ENCODE measurements around the gene RASSF5.

The RASSF5 gene

GRCh38 chr1:206591226-206591625 lies 83.9 kb downstream of the RASSF5 start:
- H3K27ac ChIP-seq: no peak overlapping the region
- no peaks in the 10 kb centered on the region for H3K27me3 ChIP-seq (replicated peaks)

GRCh38 chr1:206591696-206592095 lies 84.4 kb downstream of the RASSF5 start:
- H3K27ac ChIP-seq: no peak overlapping the region
- TF ChIP-seq CTCF (IDR thresholded peaks at IDR 0.05; ENCODE audit: low read depth, low read length, missing control alignments): no peak
- in situ Hi-C loops (cut with HindIII; ENCODE audit: low pct_ligation_motif_present, low sequenced_read_pairs): loop anchor here (25.0 kb wide), 1 partner anchor 104 kb away; no protein-coding TSS in a partner anchor

More at GRCh38 chr1:206591226-206591625, 83.9 kb downstream of the RASSF5 start:
- peaks cover 23% of the 10 kb centered on the region for H3K36me3 ChIP-seq (replicated peaks)
- TF ChIP-seq CTCF (IDR thresholded peaks at IDR 0.05; ENCODE audit: low read depth, low read length, missing control alignments): no peak
- in situ Hi-C loops (cut with HindIII; ENCODE audit: low pct_ligation_motif_present, low sequenced_read_pairs): loop anchor here (25.0 kb wide), 1 partner anchor 104 kb away; no protein-coding TSS in a partner anchor
- no peak overlapping the region for H3K4me3 ChIP-seq (ENCODE audit: low read depth, low read length)
- no peak for DNase-seq

GRCh38 chr1:206593351-206593925 lies 86.1 kb downstream of the RASSF5 start:
- in situ Hi-C loops (cut with HindIII; ENCODE audit: low pct_ligation_motif_present, low sequenced_read_pairs): loop anchor here (25.0 kb wide), 1 partner anchor 106 kb away; no protein-coding TSS in a partner anchor
- H3K27ac ChIP-seq: no peak overlapping the region
- TF ChIP-seq CTCF (IDR thresholded peaks at IDR 0.05; ENCODE audit: low read depth, low read length, missing control alignments): no peak
- DNase-seq: no peak
- H3K4me3 ChIP-seq (ENCODE audit: low read depth, low read length): no peak overlapping the region
- no peaks in the 10 kb centered on the region for H3K27me3 ChIP-seq (replicated peaks)
- H3K36me3 ChIP-seq (replicated peaks): peaks cover 33% of the 10 kb centered on the region

More at GRCh38 chr1:206591696-206592095, 84.4 kb downstream of the RASSF5 start:
- Histone ChIP-seq H3K27me3 (replicated peaks) (no peaks in the 10 kb centered on the region), H3K4me3 (ENCODE audit: low read depth, low read length) (no peak overlapping the region), H3K36me3 (replicated peaks) (peaks cover 25% of the 10 kb centered on the region)
- DNase-seq: no peak

GRCh38 chr1:206595581-206596318 lies 88.4 kb downstream of the RASSF5 start:
- peaks cover 49% of the 10 kb centered on the region for H3K36me3 ChIP-seq (replicated peaks)
- H3K27me3 ChIP-seq (replicated peaks): no peaks in the 10 kb centered on the region
- H3K4me3 ChIP-seq (ENCODE audit: low read depth, low read length): no peak overlapping the region
- TF ChIP-seq CTCF (IDR thresholded peaks at IDR 0.05; ENCODE audit: low read depth, low read length, missing control alignments): no peak
- in situ Hi-C loops (cut with HindIII; ENCODE audit: low pct_ligation_motif_present, low sequenced_read_pairs): loop anchor here (25.0 kb wide), 1 partner anchor 108 kb away; no protein-coding TSS in a partner anchor
- H3K27ac ChIP-seq: no peak overlapping the region
- no peak for DNase-seq

- no peak for TF ChIP-seq CTCF (IDR thresholded peaks at IDR 0.05; ENCODE audit: low read depth, low read length, missing control alignments)
- Histone ChIP-seq H3K4me3 (ENCODE audit: low read depth, low read length) (no peak overlapping the region), H3K27ac (no peak overlapping the region), H3K36me3 (replicated peaks) (peaks cover 52% of the 10 kb centered on the region), H3K27me3 (replicated peaks) (no peaks in the 10 kb centered on the region)
- in situ Hi-C loops (cut with HindIII; ENCODE audit: low pct_ligation_motif_present, low sequenced_read_pairs): loop anchor here (25.0 kb wide), 1 partner anchor 109 kb away; no protein-coding TSS in a partner anchor
- DNase-seq: no peak
Observed at GRCh38 chr1:206596319-206596666, 89.0 kb downstream of the RASSF5 start.
